K562 (cell line): ENCODE measurements around the gene DBI. TPM values are rescaled to one million over a fixed set of nuclear protein-coding genes. Genes with fewer than 3 reads are reported as not detected.
A peak's percentile ranks its signal among the peaks of the same experiment; 100 is the strongest.

Experiments used
- CREB1 ChIP-seq, 2 experiments: sonication (generic) in 1 of 2; formaldehyde crosslinking in 1 of 2; IDR thresholded peaks; 2 replicates each; pipeline versions ENCODE4 v1.6.1 to v1.8.0; 2012 to 2022; ENCODE audit warnings: inconsistent platforms in 1 of 2, mild to moderate bottlenecking in 1 of 2, missing genetic modification reagents in 1 of 2, moderate library complexity in 1 of 2
- FOXK2 ChIP-seq, 2 experiments: fragments of 450-650 bp; IDR thresholded peaks in 1 of 2; conservative IDR thresholded peaks in 1 of 2; 2 replicates each; pipeline ENCODE4 v1.6.1; 2016; ENCODE audit warnings: low read depth in 2 of 2, mild to moderate bottlenecking in 1 of 2
- MBD2 ChIP-seq: sonication (generic); IDR thresholded peaks from 2 replicates; pipeline ENCODE4 v1.6.1; 2016; ENCODE audit warnings: low read depth, borderline replicate concordance
- TRIM28 ChIP-seq: fragments of 450-650 bp; IDR thresholded peaks from 2 replicates; pipeline ENCODE4 v1.6.1; 2017
- polyA plus RNA-seq, 8 experiments: library from polyadenylated mRNA; depleted of rRNA in 4 of 8; stranded (reverse) in 5 of 8; unstranded in 3 of 8; fragments of >200 nt; fragmentation: Nextera tagmentation in 2 of 8; fragmentation: Illumina TruSeq in 1 of 8; extraction: Ambion mirVana in 2 of 8; extraction: Trizol in 1 of 8; gene quantifications; 2 replicates each; pipeline versions ENCODE4 v1.2.1 to v1.2.3, GENCODE V29; 2011 to 2014; ENCODE audit warnings: inconsistent platforms in 1 of 8, missing spikeins in 1 of 8
- total RNA-seq, 7 experiments: library from RNA; depleted of rRNA in 6 of 7; stranded (reverse); fragments of >200 nt in 6 of 7; fragmentation: Illumina TruSeq in 2 of 7; extraction: Trizol in 2 of 7; gene quantifications; 2 replicates each; pipeline versions ENCODE4 v1.2.1 to v1.2.3, GENCODE V29; 2011 to 2021; ENCODE audit warnings: low replicate concordance in 1 of 7
- TF ChIP-seq, protein P1 (sequence below), 2 experiments: fragments of 450-650 bp in 1 of 2; sonication (generic) in 1 of 2; formaldehyde crosslinking in 1 of 2; IDR thresholded peaks; 2 replicates each; pipeline versions ENCODE4 v1.7.1 to v1.9.0; 2016 to 2022; ENCODE audit warnings: inconsistent platforms in 1 of 2, mild to moderate bottlenecking in 1 of 2, missing genetic modification reagents in 1 of 2
- TF ChIP-seq, protein P2 (sequence below): sonication (generic); formaldehyde crosslinking; IDR thresholded peaks from 2 replicates; pipeline ENCODE4 v1.8.0; 2022; ENCODE audit warnings: mild to moderate bottlenecking, missing genetic modification reagents

DBI gene
- total and polyA plus RNA-seq, 9 of the 15 experiments (the other 6 are each of a cell fraction or from before 2014, with no cell fraction given) = 55.8 to 443 (median 194) TPM

DNA sequence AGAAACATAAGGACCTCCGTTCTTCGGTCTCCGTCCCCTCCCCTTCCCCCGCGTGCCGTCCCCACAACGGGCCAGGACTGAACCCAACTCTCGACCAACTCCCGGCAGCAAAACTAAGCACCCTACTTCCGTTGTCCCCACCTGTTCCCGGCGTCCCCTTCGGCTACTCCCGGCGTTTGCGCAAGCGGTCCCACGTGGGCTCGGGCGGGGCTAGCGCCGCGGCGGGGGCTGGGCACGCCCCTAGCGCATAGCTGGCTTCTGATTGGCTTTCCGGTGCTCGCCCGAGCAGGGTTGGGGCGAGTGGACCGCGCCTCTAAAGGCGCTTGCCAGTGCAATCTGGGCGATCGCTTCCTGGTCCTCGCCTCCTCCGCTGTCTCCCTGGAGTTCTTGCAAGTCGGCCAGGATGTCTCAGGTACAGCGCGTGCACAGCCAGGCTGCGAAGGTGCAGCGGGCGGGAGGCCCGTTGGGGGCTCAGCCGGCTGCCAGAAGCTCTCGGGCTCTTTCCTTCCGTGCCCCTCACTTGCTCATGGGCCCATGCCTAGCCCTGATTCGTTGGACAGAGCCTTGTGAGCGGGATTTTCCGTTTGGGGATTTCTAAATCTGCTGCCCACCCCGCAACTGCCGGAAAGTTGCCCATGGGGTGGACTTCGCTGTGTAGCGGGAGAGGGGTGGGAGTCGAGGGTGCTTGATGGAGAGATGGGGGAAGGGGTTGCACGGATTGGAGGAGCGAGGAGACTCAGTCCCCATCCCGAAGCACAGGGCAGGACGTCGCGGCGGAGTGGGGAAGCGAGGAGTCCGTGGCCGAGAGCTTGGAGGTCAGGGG is at the start of gene DBI, which contains the start of gene C2orf76 (continued):
- TF ChIP-seq, protein P1, sequence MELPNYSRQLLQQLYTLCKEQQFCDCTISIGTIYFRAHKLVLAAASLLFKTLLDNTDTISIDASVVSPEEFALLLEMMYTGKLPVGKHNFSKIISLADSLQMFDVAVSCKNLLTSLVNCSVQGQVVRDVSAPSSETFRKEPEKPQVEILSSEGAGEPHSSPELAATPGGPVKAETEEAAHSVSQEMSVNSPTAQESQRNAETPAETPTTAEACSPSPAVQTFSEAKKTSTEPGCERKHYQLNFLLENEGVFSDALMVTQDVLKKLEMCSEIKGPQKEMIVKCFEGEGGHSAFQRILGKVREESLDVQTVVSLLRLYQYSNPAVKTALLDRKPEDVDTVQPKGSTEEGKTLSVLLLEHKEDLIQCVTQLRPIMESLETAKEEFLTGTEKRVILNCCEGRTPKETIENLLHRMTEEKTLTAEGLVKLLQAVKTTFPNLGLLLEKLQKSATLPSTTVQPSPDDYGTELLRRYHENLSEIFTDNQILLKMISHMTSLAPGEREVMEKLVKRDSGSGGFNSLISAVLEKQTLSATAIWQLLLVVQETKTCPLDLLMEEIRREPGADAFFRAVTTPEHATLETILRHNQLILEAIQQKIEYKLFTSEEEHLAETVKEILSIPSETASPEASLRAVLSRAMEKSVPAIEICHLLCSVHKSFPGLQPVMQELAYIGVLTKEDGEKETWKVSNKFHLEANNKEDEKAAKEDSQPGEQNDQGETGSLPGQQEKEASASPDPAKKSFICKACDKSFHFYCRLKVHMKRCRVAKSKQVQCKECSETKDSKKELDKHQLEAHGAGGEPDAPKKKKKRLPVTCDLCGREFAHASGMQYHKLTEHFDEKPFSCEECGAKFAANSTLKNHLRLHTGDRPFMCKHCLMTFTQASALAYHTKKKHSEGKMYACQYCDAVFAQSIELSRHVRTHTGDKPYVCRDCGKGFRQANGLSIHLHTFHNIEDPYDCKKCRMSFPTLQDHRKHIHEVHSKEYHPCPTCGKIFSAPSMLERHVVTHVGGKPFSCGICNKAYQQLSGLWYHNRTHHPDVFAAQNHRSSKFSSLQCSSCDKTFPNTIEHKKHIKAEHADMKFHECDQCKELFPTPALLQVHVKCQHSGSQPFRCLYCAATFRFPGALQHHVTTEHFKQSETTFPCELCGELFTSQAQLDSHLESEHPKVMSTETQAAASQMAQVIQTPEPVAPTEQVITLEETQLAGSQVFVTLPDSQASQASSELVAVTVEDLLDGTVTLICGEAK (IDR thresholded peaks at IDR 0.05) = peak; percentile 34; the same call in 1 of the 2 replicates
- TF ChIP-seq, protein P1 (CRISPR knock-in tag; IDR thresholded peaks at IDR 0.05) = no peak
- TF ChIP-seq TRIM28 (no peak), FOXK2 (conservative IDR thresholded peaks at IDR 0.05 in 1 of 2, IDR thresholded peaks at IDR 0.05 in 1 of 2; ENCODE audit: low read depth in 2 of 2) (peak in 1 of 2 experiments; percentile 61; a peak in 2 of 4 replicates), CREB1 (IDR thresholded peaks at IDR 0.05) (peak; percentile 38; the same call in 1 of the 2 replicates), CREB1 (CRISPR knock-in tag; IDR thresholded peaks at IDR 0.05) (peak; percentile 56), MBD2 (0 out of 2 replicates have a peak, but pooled peaks have one; percentile 40)
- TF ChIP-seq, protein P2, sequence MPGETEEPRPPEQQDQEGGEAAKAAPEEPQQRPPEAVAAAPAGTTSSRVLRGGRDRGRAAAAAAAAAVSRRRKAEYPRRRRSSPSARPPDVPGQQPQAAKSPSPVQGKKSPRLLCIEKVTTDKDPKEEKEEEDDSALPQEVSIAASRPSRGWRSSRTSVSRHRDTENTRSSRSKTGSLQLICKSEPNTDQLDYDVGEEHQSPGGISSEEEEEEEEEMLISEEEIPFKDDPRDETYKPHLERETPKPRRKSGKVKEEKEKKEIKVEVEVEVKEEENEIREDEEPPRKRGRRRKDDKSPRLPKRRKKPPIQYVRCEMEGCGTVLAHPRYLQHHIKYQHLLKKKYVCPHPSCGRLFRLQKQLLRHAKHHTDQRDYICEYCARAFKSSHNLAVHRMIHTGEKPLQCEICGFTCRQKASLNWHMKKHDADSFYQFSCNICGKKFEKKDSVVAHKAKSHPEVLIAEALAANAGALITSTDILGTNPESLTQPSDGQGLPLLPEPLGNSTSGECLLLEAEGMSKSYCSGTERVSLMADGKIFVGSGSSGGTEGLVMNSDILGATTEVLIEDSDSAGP (CRISPR knock-in tag) = no peak
- TF ChIP-seq, all 486 proteins: peak for 99
